ENCODE data around the gene UBE2L5.

GRCh38 chr13:30382836-30383525 is 39.3 kb upstream of the UBE2L5 start:
- TF ChIP-seq, protein P1, sequence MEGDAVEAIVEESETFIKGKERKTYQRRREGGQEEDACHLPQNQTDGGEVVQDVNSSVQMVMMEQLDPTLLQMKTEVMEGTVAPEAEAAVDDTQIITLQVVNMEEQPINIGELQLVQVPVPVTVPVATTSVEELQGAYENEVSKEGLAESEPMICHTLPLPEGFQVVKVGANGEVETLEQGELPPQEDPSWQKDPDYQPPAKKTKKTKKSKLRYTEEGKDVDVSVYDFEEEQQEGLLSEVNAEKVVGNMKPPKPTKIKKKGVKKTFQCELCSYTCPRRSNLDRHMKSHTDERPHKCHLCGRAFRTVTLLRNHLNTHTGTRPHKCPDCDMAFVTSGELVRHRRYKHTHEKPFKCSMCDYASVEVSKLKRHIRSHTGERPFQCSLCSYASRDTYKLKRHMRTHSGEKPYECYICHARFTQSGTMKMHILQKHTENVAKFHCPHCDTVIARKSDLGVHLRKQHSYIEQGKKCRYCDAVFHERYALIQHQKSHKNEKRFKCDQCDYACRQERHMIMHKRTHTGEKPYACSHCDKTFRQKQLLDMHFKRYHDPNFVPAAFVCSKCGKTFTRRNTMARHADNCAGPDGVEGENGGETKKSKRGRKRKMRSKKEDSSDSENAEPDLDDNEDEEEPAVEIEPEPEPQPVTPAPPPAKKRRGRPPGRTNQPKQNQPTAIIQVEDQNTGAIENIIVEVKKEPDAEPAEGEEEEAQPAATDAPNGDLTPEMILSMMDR (IDR thresholded peaks at IDR 0.05; ENCODE audit: extremely low read depth in 1 of 2, insufficient read depth in 1 of 2, low read depth in 1 of 2, low read length in 2 of 2): no peak
- no peak for TF ChIP-seq POLR2A (IDR thresholded peaks at IDR 0.05; ENCODE audit: low read depth, low read length)
- TF ChIP-seq MYC (IDR thresholded peaks at IDR 0.05; ENCODE audit: low read depth, low read length): no peak
- TF ChIP-seq JUN (IDR thresholded peaks at IDR 0.05; ENCODE audit: borderline replicate concordance, insufficient read depth, insufficient read length, low read depth): no peak
- TF ChIP-seq EZH2 (IDR thresholded peaks at IDR 0.05; ENCODE audit: borderline replicate concordance, low read depth, low read length, severe bottlenecking): no peak
- no peak for TF ChIP-seq FOS (IDR thresholded peaks at IDR 0.05; ENCODE audit: borderline replicate concordance, insufficient read depth, low read length)
- TF ChIP-seq POLR2AphosphoS5 (IDR thresholded peaks at IDR 0.05; ENCODE audit: insufficient read depth, low read depth, low read length): no peak

Measured in endothelial cell of umbilical vein (primary cell).